Caco-2 (cell line): ENCODE data around the gene CCDC116. TPM values are rescaled to one million over a fixed set of nuclear protein-coding genes. Genes with fewer than 3 reads are reported as not detected.
A peak's percentile ranks its signal among the peaks of the same experiment; 100 is the strongest.
"Not testable (repeated sequence)": the region's sequence is repeated elsewhere in the genome, so short reads cannot be mapped to it uniquely, and the experiment has no call there.

Experiments used
- BruUV-seq: library from RNA; stranded (reverse); fragments of 400-500 nt; replicated peaks from 2 replicates; lab custom pipeline; 2021; lab: Mats Ljungman, UMichigan
- CTCF ChIA-PET: fragments of 300-600 bp; sonication (Branson Sonifier 250); formaldehyde crosslinking; loops from one replicate; lab custom pipeline; 2022; ENCODE audit warnings: antibody characterized with exemption; lab: Charles Lee
- POLR2A ChIA-PET: fragments of 300-600 bp; sonication (Branson Sonifier 250); formaldehyde crosslinking; loops from one replicate; lab custom pipeline; 2022; ENCODE audit warnings: antibody characterized with exemption; lab: Charles Lee
- DNase-seq, 2 experiments: peaks; one replicate each; pipeline versions ENCODE4 v3.0.0 to v3.0.0-alpha.2; 2020 to 2022
- H3K27me3 ChIP-seq: replicated peaks from 2 replicates; pipeline ENCODE4 v1.6.0; 2011; ENCODE audit warnings: low read length; ENCODE audit not compliant: control insufficient read depth, insufficient read depth
- H3K36me3 ChIP-seq: 2 replicates; pipeline ENCODE4 v1.5.1; 2011; ENCODE audit warnings: low read length; ENCODE audit not compliant: control insufficient read depth, insufficient read depth
- H3K4me1 ChIP-seq: fragments of 250-450 bp; sonication (Bioruptor Pico); 2 replicates; pipeline ENCODE4 v1.5.1; 2020; ENCODE audit warnings: mild to moderate bottlenecking
- H3K4me3 ChIP-seq: 2 replicates; pipeline ENCODE4 v1.5.1; 2011; ENCODE audit warnings: low read depth, mild to moderate bottlenecking, control low read depth, low read length
- H3K9me3 ChIP-seq: fragments of 250-450 bp; sonication (Bioruptor Pico); 2 replicates; pipeline ENCODE4 v1.5.1; 2020; ENCODE audit warnings: mild to moderate bottlenecking, moderate library complexity
- H3K27ac Mint-ChIP-seq: one replicate; pipeline ENCODE4 v1.8.0; 2022; ENCODE audit warnings: mixed read lengths; ENCODE audit not compliant: unreplicated experiment
- H3K27me3 Mint-ChIP-seq: one replicate; pipeline ENCODE4 v1.8.0; 2022; ENCODE audit warnings: mixed read lengths; ENCODE audit not compliant: insufficient read depth, unreplicated experiment
- H3K36me3 Mint-ChIP-seq: one replicate; pipeline ENCODE4 v1.8.0; 2022; ENCODE audit warnings: mild to moderate bottlenecking, mixed read lengths; ENCODE audit not compliant: insufficient read depth, unreplicated experiment
- H3K4me1 Mint-ChIP-seq: one replicate; pipeline ENCODE4 v1.8.0; 2022; ENCODE audit warnings: low read depth, mixed read lengths; ENCODE audit not compliant: unreplicated experiment
- H3K4me3 Mint-ChIP-seq: one replicate; pipeline ENCODE4 v1.8.0; 2022; ENCODE audit warnings: mild to moderate bottlenecking, moderate library complexity, mixed read lengths; ENCODE audit not compliant: unreplicated experiment
- H3K9me3 Mint-ChIP-seq: one replicate; pipeline ENCODE4 v1.8.0; 2022; ENCODE audit warnings: mixed read lengths; ENCODE audit not compliant: unreplicated experiment
- CTCF ChIP-seq, 2 experiments: fragments of 200-600 bp in 1 of 2; IDR thresholded peaks; 1 replicate in 1 of 2; 2 replicates in 1 of 2; pipeline versions ENCODE4 v1.5.1 to v1.8.0; 2011 to 2022; ENCODE audit warnings: antibody characterized with exemption in 1 of 2, control low read depth in 1 of 2, inconsistent platforms in 1 of 2, low read depth in 1 of 2, low read length in 1 of 2, mild to moderate bottlenecking in 1 of 2, moderate library complexity in 1 of 2; ENCODE audit not compliant: insufficient read depth in 1 of 2, severe bottlenecking in 1 of 2, unreplicated experiment in 1 of 2
- intact Hi-C: fragments of 100-400 bp; cut with micrococcal nuclease; formaldehyde crosslinking; loops from one replicate; pipeline ENCODE4 v1.10.0; 2022; ENCODE audit not compliant: unreplicated experiment
- total RNA-seq: library from RNA; stranded (reverse); gene quantifications from 2 replicates; pipeline ENCODE4 v1.2.3, GENCODE V29; 2022

The CCDC116 gene
- total RNA-seq, 1 experiment from 2014 or later: not detected

GRCh38 chr22:21594865-21595452 lies 37.6 kb upstream of the CCDC116 start:
- ChIA-PET CTCF (interaction anchor here (3.0 kb wide), 1 partner anchor 52 kb away, joined by 7 read pairs; no protein-coding TSS in a partner anchor), POLR2A (no interaction called here)
- no peaks in the 10 kb centered on the region for H3K9me3 ChIP-seq
- TF ChIP-seq CTCF (IDR thresholded peaks at IDR 0.05; ENCODE audit: insufficient read depth in 1 of 2, low read depth in 1 of 2, low read length in 1 of 2, severe bottlenecking in 1 of 2, unreplicated experiment in 1 of 2): no peak
- Mint-ChIP-seq H3K9me3 (no peaks in the 10 kb centered on the region), H3K4me1 (peaks cover 7% of the 10 kb centered on the region), H3K27me3 (no peaks in the 10 kb centered on the region), H3K36me3 (peaks cover 67% of the 10 kb centered on the region), H3K27ac (no peak overlapping the region), H3K4me3 (no peak overlapping the region)
- peaks cover 1% of the 10 kb centered on the region for H3K36me3 ChIP-seq
- no peaks in the 10 kb centered on the region for H3K27me3 ChIP-seq
- no peak overlapping the region for H3K4me3 ChIP-seq
- intact Hi-C loops: no loop called here
- H3K4me1 ChIP-seq: no peaks in the 10 kb centered on the region
- BruUV-seq: TSS peak; percentile 6
- DNase-seq: no peak

DNA sequence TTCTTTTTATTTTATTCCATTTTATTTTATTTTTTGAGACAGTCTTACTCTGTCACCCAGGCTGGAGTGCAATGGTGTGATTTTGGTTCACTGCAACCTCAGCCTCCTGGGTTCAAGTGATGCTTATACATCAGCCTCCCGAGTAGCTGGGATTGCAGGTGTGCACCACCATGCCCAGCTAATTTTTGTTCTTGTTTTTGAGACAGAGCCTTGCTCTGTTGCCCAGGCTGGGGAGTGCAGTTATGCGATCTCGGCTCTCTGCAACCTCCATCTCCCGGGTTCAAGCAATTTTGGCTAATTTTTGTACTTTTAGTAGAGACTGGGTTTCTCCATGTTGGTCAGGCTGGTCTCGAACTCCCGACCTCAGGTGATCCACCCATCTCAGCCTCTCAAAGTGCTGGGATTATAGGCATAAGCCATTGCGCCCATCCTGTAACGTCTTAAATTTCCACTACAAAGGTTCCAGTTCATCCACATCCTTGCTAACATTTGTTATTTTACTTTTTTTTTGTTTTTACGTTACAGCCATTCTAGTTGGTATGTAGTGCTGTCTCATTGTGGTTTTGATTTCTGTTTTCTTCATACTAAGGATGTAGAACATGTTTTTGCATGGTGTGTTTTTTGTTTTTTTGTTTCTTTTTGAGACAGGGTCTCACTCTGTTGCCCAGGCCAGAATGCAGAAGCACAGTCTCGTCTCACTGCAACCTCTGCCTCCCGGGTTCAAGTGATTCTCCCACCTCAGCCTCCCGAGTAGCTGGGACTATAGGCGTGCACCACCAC lies 36.0 kb upstream of the CCDC116 start:
- H3K4me3 ChIP-seq, H3K9me3 Mint-ChIP-seq, H3K4me1 Mint-ChIP-seq, intact Hi-C loops, BruUV-seq, H3K4me3 Mint-ChIP-seq, H3K4me1 ChIP-seq, H3K27me3 Mint-ChIP-seq, H3K36me3 ChIP-seq, POLR2A ChIA-PET, H3K27me3 ChIP-seq, H3K27ac Mint-ChIP-seq, DNase-seq, H3K9me3 ChIP-seq: not testable (repeated sequence)
- H3K36me3 Mint-ChIP-seq: peaks cover 68% of the 10 kb centered on the region
- CTCF ChIA-PET: interaction anchor here (1.1 kb wide), 1 partner anchor 45 kb away, joined by 3 read pairs; no protein-coding TSS in a partner anchor

GRCh38 chr22:21598302-21598701 lies 34.3 kb upstream of the CCDC116 start:
- CTCF ChIA-PET: no interaction called here
- no peaks in the 10 kb centered on the region for H3K9me3 Mint-ChIP-seq
- intact Hi-C loops: no loop called here
- no peak overlapping the region for H3K4me3 ChIP-seq
- H3K27me3 Mint-ChIP-seq: no peaks in the 10 kb centered on the region
- POLR2A ChIA-PET: no interaction called here
- DNase-seq: no peak
- H3K4me1 ChIP-seq: no peaks in the 10 kb centered on the region
- H3K27ac Mint-ChIP-seq: no peak overlapping the region
- H3K36me3 ChIP-seq: peaks cover 1% of the 10 kb centered on the region; the same call in 1 of the 2 replicates
- H3K36me3 Mint-ChIP-seq: peaks cover 73% of the 10 kb centered on the region
- no peaks in the 10 kb centered on the region for H3K9me3 ChIP-seq
- H3K27me3 ChIP-seq: no peaks in the 10 kb centered on the region
- no peak for TF ChIP-seq CTCF (IDR thresholded peaks at IDR 0.05; ENCODE audit: insufficient read depth in 1 of 2, low read depth in 1 of 2, low read length in 1 of 2, severe bottlenecking in 1 of 2, unreplicated experiment in 1 of 2)
- H3K4me3 Mint-ChIP-seq: no peak overlapping the region
- BruUV-seq: no TSS peak
- H3K4me1 Mint-ChIP-seq: peaks cover 7% of the 10 kb centered on the region
